ENCODE results near the gene PID1.
"Not testable (repeated sequence)": the region's sequence is repeated elsewhere in the genome, so short reads cannot be mapped to it uniquely, and the experiment has no call there.

PID1 gene

DNA sequence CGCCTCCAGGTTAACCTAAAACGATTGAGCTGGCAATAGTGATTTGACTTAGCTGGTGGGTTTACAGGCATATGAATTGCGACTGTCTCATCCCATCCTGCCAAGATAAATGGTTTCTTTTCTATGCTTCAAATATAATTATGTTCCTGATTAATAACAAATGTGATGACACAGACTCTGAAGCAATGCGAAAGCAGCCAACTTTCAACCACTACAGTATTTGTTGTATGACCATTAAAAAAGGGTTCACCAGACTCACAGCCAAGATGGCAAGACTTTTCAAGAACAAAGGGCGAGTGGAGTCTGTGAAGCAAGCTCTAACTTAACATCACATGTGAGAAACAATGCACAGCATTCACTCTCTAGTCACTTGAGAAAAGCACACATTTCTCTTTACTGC is 186.6 kb downstream of the PID1 start:
- in situ Hi-C loops (cut with MboI; ENCODE audit: low sequenced_read_pairs) = no loop called here

DNA sequence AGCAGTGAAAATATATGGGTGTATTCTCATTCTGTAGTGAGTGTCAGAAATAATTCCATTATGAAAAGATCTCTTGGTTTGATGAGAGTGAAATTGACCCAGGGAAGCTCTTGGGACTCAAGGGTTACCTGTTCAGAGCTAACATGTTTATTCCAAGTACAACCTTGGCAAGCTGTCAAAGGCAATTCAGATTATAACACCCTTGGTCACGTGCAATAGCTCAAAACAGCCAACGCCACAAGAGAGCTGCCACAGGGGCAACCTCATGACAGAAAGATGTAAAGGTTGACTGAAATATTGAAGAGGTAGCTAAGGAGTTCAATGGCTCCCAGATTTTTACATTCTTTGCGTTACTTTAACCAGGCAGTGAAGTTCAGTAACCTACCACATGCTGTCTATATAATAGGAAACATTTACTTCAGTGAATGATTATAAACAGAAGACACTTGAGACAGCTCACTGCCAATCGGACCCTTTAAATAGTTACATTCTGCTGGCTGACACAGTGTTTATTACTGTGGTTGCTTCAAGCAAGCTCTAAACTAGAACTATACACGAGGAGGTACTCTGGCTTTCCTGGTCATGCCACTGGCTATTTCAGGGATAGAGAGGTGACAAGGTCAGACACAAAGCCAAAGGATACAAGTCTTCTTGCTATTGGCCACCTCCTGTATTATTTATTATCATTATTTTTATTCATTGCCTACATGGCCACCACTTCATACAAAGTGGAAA is 187.3 kb downstream of the PID1 start:
- in situ Hi-C loops (cut with MboI; ENCODE audit: low sequenced_read_pairs) = no loop called here

DNA sequence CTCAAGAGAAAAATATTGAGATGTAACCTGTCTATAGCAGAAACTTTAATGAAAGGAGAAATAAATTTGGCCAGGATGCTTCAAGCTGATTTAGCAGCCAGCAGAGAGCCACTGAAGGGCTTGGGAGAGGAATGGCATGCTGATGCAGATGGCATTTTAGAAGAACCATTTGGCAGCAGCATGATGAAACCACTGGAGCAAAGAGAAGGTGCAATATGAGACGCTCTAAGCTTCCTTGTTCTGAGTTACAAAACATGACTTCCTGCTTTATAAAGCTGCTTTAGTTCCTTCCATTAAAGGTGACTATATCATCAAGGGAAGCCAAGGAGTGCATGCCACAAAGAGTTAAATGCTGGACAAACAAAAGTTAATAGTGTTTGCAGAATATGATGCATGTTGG is 189.7 kb downstream of the PID1 start:
- in situ Hi-C loops (cut with MboI; ENCODE audit: low sequenced_read_pairs) = no loop called here

DNA sequence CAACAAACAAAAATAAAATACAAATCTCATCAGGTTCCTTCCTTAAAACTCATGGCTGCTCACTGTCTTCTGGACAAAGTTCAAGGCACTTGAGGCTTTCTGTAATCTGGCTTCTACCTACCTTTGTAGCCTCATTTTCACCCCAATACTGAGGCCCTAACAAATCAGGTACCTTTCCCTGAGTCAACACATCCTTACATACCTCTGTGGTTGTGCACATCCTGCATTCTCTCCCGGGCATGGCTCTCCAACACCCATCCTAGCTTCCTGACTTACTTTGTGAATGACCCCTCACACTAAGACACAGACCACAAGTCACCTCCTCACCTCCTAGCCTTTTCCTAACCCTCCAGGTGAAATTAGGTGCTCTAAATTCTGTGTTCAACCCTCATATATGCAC is 190.9 kb downstream of the PID1 start:
- in situ Hi-C loops (cut with MboI; ENCODE audit: low sequenced_read_pairs) = no loop called here

DNA sequence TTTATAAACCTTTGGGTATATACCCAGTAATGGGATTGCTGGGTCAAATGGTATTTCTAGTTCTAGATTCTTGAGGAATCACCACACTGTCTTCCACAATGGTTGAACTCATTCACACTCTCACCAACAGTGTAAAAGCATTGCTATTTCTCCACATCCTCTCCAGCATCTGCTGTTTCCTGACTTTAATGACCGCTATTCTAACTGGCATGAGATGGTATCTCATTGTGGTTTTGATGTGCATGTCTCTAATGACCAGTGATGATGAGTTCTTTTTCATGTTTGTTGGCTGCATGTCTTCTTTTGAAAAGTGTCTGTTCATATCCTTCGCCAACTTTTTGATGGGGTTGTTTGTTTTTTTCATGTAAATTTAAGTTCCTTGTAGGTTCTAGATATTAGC is 194.2 kb downstream of the PID1 start:
- in situ Hi-C loops (cut with MboI; ENCODE audit: low sequenced_read_pairs) = not testable (repeated sequence)

DNA sequence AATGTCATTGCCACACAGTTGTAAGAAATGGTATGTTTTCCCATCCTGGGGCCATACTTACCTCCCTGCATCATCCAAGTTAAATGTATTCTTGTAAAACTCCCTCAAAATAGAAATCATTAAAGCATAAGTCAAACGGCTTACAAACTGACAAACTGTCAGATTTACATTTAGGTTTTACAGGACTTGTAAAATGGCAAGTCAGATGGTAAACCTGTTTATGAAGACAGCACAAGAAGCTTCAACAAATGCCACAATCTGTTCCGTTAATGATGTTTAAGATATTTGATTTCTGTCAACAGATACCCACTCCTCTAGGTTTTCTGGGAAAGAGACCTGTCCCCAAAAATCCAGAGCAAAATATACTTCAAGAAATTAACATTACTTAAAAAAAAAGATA is 197.2 kb downstream of the PID1 start:
- in situ Hi-C loops (cut with MboI; ENCODE audit: low sequenced_read_pairs) = no loop called here

DNA sequence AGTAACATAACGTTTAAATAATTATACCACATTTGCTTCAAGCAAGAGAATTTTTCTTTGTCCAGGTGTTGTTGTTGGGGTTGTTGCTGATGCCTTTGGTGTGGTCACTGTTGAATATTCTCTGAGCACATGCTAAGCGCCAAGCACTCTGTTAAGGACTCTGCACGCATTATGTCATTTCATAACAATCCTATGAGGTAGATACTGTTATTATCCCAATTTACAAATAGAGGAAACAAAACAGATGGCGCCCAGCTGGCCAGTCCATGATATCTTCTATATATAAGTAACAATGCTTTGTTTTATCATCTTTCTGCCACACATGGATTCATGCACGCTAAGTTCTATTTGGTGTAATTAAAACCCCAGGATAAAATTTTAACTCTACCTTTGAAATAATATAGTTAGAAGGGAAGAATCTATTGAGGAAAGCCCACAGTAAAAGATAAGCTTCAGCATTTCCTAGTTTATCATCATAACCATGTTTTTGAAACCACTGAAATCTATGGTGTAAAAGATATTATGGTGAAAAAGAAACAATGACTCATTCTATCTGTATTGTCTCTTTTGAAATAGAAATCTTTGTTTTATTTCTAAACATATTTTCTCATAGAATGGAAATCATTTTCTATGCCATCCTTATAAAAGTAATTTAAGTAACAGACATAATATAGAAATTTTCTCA is 199.7 kb downstream of the PID1 start:
- in situ Hi-C loops (cut with MboI; ENCODE audit: low sequenced_read_pairs) = no loop called here

DNA sequence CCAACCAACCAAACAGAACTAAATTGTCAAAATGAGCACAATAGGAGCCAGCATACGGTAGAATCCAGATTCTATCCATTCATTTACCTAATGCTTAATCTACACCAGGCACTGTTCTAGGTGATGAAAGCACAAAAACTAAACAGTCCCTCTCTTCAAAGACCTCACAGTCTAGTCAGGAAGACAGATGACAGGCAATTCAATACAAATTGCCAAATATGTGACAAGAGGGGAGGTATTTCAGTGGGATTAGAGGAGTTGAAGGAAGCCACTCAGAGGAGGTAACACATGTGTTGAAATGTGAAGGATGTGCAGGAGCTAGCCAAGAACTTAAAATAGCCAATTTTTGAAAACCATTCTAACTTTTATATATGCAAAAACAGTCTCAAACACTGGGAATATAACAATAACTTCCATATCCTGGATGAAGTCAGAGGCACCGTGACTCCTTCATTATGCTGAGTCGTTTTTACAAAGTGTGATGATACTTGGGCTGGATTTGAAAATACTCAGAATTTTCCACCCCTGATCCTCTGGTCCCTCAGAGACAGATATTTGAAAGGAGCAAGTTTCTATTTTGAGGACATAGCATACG is 204.9 kb downstream of the PID1 start:
- in situ Hi-C loops (cut with MboI; ENCODE audit: low sequenced_read_pairs) = no loop called here

DNA sequence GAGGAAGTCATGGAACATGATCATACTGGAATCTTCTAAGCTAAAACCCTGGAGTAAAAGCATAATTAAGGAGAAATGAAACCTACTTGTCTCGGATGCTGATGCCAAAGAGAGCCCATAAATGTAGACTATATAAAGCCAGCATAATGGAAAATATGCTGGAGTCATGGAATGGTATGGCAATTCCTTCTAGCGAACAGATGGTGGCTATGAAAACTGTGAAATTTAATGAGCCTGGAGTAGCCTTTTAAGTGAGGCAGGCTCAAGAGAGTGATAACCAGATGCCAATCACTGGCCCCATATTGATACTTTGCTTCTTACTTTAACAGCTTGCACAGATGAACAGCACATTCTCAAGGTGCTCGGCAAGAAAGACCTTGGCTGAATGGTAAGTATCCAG is 206.3 kb downstream of the PID1 start:
- in situ Hi-C loops (cut with MboI; ENCODE audit: low sequenced_read_pairs) = no loop called here

DNA sequence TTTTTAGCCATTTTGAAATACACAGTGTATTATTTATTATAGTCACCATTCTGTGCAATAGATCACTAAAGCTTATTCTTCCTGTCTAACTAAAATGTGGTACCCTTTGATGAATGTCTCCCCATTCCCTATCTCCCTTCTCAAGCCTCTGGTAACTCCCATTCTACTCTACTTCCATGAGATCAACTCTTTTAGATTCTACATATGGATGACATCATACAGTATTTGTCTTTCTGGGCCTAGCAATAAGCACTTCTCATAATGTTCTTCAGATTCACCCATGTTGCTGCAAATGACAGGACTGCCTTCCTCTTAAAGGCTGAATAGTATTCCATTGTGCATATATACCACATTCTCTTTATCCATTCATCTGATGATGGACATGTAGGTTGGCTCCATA is 210.9 kb downstream of the PID1 start:
- in situ Hi-C loops (cut with MboI; ENCODE audit: low sequenced_read_pairs) = no loop called here

DNA sequence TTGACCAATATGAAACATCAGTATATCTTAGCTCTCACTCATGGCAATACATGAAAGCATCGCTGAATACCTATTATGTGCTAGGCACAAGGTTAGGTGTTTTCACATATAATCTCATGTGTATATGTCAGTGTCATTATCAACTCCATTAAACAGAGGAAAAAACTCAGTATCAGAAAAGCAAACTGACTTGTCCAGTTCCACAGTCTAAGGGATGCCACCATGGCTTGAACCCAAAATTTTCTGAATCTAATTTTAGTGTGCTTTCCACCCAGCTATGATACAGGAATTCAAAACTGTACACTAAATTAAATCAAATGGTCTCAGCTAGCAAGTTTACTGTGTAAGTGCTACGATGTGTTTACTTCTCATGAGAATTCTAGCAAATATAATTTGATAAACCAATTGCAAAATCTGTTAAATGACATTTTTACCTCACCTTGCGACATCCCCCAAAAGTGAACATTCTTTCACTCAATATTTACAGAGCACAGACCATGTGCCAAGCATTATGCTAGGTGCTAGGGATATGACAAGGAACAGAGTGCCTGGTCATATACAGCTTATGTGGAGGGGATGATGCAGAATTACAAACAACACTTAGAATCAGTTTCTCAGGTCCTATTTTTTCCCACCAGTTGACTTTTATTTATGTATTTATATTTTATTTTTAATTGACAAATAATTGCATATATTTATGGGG is 211.6 kb downstream of the PID1 start:
- in situ Hi-C loops (cut with MboI; ENCODE audit: low sequenced_read_pairs) = no loop called here

DNA sequence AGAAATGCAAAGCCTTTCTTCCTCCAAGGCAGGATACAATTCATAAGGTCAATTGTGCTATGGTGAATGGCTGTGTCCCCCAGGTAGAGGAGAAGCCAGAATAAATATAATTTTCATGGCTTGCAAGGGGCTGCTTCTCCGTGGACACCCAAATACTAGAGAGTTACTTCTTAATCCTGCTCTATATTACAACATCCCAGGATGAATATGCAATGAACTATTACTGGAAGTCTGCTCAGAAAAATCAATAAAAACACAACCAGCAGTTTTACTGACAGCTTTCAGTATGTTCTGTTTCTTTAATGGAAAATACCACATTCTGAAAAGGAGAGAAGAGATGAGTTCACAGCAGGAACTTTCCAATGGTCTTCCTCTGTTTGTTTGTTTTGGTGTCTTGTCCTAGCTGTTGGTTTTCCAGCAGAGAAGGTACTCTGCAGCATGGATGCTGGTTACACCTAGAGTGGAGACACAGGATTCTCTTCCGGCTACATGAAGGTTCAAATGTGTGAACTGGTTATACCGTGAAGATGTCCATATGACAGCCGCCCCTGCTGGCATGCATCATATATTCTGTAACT is 213.0 kb downstream of the PID1 start:
- in situ Hi-C loops (cut with MboI; ENCODE audit: low sequenced_read_pairs) = no loop called here

DNA sequence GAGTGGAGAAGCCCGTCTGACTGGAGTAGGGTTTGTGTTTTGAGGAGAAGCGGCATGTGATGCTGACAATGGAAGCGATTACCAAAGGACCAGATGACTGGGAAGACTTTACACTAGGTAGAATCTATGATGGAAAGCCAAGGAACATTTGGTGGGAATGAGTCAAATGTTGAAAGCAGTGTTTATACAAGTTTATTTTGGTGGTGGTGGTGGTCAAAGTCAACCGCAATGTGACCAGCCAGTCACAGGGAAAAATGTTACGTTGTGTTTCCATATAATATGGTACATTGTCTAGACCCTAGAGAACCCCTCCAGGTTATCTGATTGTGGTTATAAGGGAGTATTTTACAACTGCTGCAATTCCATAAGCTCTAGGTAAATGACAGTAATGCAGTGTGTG is 216.8 kb downstream of the PID1 start:
- in situ Hi-C loops (cut with MboI; ENCODE audit: low sequenced_read_pairs) = no loop called here

DNA sequence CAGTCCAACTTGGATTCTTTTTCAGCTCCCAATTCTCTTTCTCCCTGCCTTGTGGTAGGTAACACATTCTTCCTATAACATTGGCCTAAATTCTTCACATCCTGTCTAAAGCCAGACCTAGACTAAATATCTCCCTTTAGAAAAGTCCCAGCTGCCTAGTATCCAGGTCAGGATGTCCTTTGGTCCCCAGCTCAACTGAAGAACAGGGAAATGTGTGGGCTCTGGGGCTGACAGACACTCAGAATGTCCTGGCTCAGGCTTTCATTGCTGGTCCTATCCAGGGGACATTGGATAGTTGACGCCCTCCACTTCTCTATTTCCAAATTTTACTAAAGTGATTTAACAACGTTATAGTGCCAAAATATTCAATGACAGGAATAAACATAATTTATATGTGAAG is 219.3 kb downstream of the PID1 start:
- in situ Hi-C loops (cut with MboI; ENCODE audit: low sequenced_read_pairs) = no loop called here

DNA sequence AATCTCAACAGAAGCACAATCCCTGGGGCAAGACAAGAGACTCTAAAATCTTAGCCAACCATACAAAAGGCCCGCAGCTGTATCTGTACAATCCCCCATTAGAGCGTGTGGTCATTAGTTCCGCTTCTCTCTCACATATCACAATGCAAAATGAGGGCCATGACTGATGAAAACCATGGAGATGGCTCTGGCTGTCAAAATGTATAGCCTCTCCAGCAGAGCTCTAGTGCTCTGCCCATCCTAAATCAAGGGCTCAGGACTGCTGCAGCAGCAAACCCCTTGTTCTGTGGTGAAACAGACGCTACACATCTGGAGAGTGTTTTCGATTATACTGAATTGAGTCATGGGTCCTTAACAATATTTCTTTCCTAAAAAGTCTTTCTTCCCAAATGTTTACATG is 221.0 kb downstream of the PID1 start:
- in situ Hi-C loops (cut with MboI; ENCODE audit: low sequenced_read_pairs) = no loop called here

DNA sequence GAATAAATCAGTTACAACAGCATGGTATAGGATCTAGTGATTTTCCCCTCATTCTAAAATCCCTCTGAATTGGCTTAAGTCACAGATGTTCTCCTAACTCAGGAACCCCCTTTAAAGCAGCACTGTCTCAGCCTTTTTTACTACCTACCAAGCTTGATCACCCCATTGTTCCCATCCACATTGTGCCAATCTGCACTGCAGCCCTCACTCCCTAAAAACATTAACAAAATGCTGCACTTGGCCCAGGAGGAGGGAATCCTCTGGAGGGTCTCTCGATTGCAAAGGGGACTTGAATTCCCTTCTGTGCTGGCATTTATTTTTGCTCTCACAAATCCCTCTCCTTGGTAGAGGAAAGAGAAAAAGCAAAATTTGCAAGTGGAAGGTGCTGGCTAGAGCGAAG is 223.0 kb downstream of the PID1 start:
- in situ Hi-C loops (cut with MboI; ENCODE audit: low sequenced_read_pairs) = no loop called here

DNA sequence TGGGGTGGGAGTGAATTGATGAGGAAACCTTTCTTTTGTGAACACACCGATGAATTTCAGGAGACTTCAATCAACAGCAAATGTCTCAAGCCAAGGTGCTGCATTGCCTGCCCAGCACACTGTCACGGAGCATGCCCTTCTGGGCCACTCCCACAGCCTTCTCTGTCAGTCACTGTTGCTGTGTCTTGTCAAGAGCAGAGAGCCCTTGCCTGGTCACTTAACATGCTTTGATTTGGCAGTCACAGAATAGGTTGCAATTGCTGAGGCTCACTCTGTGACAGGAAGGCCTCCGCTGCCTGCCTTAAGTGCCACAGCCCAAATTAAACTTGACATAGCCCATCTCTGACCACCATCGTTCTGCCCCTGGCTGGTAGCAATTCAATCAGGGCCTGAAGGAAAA is 225.4 kb downstream of the PID1 start:
- in situ Hi-C loops (cut with MboI; ENCODE audit: low sequenced_read_pairs) = no loop called here

DNA sequence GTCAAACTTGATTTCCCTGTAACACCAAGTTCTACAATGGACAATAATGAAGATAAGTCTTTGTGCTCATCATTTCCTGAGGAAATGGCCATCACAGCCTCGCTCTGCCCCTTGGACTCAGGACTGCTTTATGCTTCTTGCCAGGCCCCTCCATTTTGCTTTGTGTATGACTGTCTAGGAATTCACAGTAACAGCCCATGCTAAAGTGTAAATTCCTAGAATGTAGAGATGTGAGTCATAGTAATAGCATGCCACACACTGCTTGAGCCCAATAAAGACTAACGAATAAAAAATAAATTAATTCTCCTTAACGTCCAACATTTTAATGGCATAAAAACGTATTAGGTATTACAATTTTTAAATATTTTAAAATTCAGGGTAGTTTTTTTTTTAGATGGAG is 226.5 kb downstream of the PID1 start:
- in situ Hi-C loops (cut with MboI; ENCODE audit: low sequenced_read_pairs) = no loop called here

DNA sequence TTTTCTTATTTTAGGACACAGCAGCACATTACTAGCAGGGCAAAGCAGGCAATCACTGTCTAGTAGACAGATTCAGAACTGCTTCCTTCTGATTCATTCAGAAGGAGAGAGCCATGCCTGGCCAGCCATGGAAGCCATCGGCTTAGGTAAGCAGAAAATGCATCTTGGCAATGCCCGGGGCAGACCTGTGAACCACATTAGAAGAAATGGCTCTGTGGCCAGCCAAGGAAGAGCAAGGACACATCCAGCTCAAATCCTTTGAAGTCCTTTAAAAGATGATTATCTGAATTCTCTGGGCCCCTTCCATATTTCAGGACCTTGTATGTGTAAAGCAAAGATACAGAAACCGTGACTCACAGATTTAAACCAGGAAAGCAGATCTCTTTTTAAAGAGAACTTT is 227.4 kb downstream of the PID1 start:
- in situ Hi-C loops (cut with MboI; ENCODE audit: low sequenced_read_pairs) = no loop called here

DNA sequence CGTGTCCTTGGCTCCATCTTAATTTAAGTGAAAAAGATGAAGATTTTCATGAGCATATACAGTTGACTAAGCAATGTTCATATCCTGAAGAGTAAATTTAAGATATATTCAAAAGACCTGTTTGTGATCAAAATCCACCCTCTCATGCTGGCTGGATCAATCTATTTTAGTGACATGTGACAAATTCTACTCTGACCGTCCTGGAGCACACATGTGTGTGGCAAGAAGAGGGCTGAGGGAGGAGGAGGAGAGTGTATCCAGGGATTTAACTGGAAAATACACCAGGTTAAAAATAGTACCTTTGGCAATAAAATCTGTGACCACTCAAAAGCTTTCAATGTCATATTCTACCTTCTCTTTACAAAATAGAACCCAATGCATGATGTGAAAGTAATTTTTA is 228.7 kb downstream of the PID1 start:
- in situ Hi-C loops (cut with MboI; ENCODE audit: low sequenced_read_pairs) = no loop called here

DNA sequence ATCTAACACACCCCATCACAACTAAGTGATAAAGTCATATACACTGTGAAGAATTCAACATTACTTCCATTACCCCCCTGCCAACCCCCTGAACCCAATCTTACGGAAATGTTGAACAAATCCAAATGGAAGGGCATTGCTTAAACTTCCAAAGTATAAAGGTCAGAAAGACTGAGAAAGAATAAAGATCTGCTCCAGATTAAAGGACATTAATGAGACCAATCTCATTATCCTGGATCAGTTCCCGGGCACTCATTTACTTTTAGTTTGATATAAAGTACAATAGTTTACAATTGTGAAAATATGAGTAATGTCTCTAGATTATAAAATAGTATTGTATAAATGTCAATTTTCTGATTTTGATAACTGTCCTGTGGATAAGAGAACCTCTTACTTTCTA is 229.4 kb downstream of the PID1 start:
- in situ Hi-C loops (cut with MboI; ENCODE audit: low sequenced_read_pairs) = no loop called here

DNA sequence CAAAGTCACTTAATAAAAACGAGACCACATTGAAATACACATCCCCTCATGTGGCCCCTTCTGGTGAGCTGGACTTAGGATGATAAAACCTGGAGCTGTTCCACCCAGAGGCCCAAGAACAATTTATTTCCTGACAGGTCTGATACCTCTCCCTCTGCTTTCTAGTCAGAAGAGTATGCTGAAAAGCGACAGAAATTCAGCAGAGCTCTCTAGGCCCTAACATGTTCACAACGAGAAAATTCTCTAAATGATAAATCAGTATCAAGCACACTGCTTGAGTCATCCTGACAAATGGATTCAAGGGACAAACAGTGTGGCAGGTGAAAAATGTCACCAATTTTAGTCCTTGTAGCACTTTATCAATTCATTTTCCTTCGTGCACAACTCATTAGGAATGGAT is 233.5 kb downstream of the PID1 start:
- in situ Hi-C loops (cut with MboI; ENCODE audit: low sequenced_read_pairs) = no loop called here
